Retina (tissue), 1 donor: Measurements from ENCODE around the gene SESN3.
"Not testable (repeated sequence)": the region's sequence is repeated elsewhere in the genome, so short reads cannot be mapped to it uniquely, and the experiment has no call there.

Experiments used
- DNase-seq: peaks from one replicate; pipeline ENCODE4 v3.0.0-alpha.2; 2016

SESN3 gene

DNA sequence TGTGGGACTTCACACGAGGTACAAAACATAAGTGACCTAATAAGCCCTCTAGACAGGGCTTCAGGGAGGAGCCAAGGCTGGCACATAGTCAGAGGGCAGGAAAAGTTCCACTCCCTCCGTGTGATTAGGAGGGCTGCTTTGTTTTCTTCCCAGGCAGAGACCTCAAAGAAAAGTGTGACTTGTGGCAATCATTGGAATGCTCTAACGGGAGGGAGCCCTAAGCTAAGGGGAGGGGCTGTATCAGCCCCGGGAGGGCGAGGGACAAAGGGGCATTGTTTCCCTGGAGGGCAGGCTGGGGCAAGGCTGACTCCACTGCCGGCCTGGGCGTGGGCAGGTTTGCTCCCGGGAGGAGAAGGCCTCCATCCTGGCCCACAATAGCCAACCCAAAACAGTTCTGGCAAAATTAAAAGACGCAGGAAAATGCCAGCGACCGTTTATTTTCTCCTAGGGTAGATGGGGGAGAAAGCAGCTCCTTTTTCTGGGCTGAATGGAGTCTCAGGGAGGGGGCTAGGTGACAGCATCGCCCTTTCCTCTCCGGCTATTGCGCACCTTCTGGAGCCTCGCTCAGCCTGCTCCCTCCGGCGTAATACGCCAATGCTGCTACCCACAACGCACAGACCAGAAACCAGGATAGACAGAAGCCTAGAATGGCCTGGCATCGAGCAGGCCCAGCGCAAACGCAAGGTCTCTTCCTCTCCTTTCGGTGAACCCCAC lies 81.2 kb downstream of the SESN3 start:
- DNase-seq = peak; percentile 84

DNA sequence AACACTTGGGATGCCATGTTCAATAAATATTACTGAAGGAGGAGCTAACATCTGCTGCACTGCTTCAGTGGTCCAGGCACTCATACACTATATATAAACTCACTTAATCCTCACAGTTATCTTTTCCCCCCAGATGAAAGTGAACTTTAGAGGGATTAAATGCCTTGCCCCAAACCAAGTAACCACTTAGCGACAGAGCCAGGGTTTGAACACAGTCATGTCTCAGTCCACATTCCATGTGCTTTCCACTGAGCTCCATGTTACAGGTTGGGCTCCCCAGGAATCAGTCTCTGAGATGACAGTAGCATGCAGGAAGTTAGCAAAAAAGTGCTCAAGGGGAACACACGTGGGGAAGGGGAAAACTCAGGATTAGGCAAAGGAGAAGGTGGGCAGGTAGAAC lies 82.1 kb downstream of the SESN3 start:
- no peak for DNase-seq

DNA sequence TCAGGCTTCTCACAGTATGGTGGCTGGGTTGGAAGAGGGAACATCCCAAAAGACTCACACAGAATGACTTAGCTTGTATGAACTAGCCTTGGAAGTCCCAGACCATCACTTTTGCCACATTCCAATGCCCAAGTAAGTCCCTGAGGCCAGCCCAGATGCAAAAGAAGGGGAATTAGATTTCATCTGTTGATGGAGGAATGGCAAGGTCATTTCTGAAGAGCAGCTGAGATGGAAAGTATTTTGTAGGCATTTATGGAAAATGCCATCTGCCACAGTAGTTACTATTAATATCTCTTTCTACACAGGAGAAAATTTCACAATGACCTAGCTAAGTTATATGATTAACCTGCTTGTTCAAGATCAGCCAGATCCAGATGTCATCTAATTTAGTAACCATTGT lies 82.6 kb downstream of the SESN3 start:
- DNase-seq = no peak

DNA sequence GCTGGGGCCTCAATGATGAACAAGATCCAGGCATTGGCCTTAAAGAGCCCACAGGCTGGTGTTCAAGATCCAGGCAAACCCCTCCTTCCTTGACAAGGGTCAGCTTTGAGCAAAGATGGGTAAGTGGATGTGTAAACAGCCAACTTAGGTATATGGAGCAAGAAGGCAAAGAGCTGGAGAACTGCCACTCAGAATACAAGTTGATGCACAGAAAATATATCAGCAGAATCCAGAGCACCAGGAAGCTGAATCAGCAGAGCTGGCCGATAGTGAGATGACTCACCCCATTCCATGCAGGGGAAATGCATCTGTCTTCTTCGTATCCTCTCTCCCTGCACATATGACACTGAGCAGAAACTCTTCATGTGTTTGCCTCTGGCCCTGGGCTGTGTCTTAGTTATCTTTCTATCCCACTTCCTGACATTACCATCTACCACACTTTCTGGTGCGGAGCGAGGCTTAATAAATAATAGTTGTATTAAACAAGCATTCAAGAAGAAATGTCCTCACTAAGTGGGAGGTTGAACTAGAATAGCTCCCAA lies 83.6 kb downstream of the SESN3 start:
- DNase-seq = no peak

DNA sequence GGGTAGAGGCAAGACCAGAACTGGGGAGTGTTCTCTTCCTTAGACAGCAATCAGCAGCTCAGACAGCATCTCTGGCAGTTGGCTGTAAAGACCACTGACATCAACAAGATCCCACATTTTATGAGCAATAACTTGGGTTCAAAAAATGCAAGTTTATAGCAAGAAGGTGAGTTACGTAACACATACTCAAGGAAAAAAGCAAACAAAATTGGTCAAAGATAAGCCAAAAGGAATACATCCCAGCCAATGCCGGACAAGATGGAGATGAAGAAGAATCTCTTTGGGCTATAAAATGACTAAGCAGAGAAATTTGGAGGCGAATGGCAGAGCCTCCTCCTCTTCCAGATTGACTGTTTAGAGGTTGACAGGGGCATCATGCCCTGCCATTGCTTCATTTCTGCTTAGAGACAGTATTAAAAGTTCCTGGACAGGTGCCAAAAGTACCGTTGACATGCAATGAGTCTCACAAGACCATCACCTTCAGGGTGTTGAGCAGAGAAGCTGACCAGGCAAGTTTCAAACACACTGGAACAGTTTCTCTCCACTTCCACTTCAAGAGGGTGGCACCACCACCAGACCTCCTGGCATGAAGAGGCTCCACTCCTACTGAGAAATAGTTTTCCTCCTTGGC lies 85.5 kb downstream of the SESN3 start:
- DNase-seq = no peak

DNA sequence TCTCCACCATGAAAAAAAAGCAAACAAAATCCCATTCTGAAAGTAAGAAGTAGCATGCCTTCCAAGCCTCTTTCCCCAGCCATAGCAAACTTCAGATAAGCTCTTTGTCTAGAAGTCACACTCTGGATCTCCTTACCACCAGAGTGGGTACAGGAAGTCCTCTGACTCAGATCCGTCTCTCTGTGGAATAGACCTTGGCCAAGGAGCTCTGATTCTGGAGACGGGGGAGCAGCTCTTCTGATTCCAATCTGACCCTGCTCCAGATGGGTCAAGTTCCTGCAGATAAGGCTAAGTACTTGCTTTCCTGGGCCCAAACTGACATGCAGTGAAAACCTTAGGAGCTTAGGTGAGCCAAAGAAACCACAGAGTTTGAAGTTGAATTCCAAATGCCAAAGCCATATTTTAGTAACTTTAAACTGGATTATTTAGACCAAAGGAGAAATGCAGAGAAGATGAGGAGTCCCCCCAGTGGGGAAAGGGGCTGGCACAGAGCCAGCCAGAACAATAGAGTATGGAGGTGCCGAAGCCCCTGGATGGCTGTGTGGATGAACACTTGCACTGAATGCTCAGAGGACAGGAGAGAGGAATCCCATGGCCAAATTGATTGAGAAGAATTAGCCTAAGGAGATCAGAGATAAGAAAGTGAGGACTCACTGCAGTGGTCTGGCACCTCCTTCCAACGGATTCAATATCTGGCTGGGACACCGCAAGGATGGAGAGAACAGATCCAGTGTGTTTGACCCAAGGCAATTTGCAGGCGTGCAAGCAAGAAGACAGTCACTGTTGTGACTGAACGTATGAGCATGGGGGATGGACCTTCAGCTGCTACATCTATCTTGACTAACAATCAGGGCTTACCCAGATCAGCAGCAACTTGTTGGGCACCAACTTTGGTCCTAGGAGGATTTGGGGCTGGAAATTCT lies 86.4 kb downstream of the SESN3 start:
- DNase-seq = no peak

DNA sequence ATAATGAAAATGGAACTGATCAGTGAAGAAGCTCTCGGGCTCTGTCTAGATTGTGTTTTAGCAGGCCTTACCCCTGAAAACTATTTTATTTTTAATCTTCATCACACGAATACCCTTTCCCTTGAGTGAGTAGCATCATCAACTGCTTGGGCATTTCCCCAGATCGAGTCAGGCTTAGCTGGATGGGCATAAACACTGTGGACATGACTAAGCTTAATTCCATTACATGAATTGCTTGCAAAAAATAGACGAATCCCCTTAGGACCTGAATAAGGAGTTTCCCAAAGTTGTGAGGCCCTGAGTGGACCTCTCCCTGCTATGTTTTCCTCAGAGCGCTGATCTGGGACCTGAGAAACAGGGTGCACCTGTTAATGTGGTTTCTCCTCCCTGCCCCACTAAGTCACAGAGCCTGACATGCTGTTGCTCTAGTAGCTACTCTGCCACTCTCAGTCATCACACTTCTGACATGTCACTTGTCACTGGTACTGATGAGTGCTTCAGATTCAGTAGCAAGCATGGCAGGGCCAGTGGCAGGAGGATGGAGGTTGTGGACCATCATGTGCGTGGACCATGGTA lies 87.8 kb downstream of the SESN3 start:
- no peak for DNase-seq

DNA sequence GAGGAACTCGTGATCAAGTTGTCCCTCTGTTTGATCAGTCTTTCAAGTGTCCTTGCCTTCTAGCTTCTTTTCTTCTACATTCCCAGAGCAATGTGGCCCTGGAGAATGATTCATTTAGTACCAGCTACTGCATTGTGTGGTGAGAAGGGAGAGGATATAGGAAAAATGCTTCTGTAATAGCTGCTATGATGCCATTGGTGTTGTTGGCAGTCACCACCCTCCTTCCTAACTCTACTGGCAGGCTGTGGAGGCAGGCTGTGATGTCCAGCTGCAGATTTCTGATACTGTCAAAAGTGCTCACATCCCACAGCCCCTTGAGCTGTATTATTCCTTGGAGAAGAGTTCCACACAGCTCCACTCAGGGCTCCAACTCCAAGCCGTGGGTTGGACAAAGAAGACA lies 88.6 kb downstream of the SESN3 start:
- no peak for DNase-seq

DNA sequence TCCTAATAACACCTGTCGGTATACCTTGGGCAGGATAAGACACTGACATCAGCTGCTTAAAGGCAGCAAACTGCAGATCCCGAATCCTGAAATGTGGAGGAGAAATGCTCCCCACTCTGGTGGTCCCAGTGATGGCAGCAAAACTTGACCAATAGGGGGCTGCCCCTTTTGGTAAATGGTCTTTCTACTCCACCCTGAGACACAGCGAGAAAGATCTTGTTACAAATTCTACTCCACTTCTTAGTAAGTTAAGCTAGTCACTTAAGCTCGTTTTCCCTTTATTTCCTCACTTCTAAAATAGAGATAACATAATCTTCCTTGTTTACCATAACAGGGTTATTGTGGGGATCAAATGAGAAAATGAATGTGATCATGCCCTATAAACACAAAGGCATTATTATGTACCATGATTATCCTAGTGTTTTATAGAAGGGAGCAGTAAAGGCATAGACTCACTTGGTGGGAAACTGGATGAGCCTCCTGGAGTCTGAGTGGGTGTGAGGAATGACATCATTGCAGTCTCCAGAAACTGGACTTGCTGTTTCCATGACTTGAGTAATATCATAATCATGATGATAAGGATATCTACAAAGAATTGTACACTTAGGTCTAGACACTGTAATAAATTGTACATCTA lies 90.5 kb downstream of the SESN3 start:
- DNase-seq = no peak

DNA sequence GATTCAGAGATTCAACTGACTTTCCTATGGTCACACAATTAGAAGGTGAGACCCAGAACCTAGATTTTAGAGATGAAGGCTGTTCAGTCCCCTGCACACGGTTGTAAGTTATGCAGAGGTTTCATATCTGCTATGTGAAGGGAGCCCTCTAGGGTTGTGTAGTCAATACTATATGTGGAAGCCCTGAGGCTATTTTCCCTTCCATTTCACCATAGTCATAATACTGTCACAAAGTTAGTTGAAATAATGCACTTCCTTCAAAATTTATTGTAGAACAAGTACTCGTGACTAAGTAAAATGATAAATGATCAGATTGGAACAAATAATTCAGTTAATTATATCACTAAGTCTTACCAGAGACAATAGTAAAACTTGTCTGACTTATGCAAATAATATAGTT lies 92.6 kb downstream of the SESN3 start:
- no peak for DNase-seq

DNA sequence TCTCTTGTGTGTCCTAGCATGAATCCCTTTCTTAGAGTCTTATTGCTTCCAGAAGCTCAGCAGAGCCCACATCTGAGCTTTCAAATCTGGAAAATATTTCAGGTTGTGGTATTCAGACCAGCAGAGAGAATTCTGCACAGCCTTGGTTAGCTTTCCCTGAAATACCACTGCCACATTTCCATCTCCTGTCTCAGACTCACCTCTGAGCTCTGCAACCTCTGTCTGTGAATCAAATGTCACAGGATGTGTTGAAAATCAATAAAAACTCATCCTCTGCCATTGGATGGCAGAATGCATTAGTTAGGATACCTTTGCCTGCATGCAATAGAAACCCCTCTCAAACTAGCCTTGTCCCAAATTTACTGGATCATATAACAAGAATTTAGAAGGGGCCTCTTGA lies 93.7 kb downstream of the SESN3 start:
- DNase-seq = no peak

DNA sequence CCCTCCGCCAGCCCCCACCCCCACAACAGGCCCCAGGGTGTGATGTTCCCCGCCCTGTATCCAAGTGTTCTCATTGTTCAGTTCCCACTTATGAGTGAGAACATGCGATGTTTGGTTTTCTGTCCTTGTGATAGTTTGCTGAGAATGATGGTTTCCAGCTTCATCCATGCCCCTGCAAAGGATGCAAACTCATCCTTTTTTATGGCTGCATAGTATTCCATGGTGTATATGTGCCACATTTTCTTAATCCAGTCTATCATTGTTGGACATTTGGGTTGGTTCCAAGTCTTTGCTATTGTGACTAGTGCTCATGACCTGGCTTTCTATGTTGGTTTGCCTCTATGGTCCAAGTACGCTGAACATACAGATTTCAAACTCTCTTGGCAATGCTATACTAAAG lies 94.3 kb downstream of the SESN3 start:
- not testable (repeated sequence) for DNase-seq

DNA sequence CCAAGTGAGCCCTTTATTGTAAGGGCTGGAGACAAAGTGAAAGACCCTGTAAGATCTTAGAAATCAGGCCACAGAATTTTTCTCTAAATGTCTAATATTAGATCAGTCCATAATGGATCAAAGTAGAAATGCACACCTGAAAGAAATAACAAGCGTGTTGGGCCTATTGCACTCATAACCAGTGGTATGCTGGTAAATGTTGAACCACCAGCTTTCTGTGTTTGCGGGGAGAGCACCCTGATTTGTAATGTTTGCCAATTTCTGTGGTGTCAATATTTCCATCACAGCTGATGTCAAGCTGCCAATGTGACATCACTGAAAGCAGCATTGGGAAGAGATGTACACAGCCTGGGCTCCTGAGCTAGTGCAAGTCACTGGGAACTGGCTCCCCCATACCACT lies 95.1 kb downstream of the SESN3 start:
- no peak for DNase-seq

DNA sequence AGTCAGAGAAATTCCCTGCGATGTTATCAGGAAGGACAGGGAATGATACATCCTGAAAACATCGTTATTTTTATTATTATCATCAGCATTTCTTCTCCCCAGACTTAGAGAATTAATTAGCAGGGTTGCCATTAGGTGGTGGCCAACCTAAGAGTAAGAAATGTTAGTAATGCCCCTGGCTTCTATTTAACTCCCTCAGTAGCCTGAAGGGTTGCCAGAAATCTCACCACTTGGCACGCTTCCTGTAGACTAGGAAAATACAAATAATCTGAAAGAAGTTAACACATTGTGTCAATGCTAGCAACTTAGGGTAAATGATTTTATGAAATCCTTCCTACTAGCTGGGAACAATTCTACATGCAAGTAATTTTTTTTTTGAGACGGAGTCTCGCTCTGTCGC lies 95.8 kb downstream of the SESN3 start:
- no peak for DNase-seq

DNA sequence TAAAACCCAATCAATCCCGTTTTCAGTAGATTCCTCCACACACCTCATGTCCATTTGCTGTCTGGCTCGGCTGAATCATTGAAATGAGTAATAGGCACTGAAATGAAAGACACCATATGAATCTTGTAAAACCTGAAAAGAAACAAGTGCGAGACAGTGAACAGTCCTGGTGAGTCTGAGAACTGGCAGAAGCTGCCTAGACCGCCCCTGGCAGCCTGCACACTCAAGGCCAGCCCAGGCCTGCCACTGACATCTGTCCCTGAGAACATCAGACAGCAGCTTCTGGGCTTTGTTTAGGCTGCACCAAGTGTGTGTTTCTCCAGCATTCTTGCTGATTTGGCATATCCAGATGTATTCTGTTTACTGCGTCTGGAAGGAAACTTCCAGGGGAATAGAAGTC lies 96.5 kb downstream of the SESN3 start:
- no peak for DNase-seq

DNA sequence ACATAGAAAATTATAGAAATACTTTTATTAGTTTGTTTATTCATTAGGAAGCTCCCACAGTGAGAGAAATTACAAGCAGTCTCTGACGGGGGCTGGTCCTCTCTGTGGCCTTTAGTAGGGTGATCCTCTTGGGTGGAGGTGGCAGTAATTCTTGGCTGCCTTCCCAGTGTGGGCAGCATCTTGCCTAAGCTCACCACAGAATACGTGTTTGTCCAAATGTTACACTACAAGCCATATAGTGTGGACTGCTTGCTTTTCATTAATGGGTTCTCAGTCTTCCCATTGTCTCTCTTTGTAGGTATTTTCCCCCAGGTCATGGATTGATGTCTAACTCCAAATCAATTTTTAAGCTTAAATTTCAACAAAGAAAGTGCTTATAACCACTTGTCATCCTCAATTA lies 98.0 kb downstream of the SESN3 start:
- DNase-seq = no peak

DNA sequence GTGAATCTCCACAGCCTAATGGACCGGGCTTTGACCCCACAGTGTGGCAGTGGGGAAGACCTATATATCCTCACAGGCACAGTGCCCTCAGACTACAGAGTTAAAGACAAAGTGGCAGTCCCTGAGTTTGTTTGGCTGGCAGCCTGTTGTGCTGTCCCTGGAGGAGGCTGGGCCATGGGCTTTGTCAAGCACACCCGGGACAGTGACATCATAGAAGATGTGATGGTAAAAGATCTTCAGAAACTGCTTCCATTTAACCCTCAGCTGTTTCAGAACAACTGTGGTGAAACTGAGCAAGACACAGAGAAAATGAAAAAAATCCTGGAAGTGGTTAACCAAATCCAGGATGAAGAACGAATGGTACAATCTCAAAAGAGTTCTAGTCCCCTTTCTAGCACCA lies 102.4 kb downstream of the SESN3 start:
- no peak for DNase-seq

DNA sequence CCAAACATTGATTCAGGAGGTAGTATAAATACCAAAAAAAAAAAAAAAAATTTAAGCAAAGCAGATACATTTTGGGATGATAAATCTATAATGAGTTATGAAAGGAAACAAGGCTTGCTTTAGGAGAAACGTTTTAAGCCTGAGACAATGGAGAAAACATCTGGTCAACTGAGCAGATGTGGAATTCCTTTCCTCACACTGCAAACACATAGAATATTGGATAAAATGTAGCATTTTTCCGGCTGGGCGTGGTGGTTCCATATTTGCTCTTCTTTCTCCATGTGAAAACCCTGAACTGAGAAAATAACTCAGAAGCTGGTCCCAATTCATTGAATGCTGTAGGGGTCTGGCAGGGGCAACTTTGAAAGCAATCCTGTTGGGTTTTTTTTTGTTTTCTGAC lies 107.4 kb downstream of the SESN3 start:
- DNase-seq = no peak

DNA sequence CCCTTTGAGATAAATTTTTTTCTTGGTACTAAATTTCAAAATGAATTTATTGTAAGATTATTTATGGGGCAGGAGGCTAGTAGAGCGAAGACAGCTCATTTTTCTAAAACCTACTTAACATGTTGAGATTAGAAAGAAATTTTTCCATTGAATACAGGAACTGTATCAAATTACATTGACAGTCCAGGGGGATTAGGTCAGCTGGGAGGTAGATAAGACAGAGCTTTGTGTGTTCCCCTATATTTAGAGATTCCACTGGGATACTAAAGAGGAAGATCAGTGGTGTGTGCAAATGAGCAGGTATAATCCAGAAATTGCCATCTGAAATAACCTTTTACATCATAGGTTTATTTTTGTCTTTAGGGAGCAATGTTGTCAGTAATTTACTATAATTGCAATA lies 109.3 kb downstream of the SESN3 start:
- DNase-seq = no peak

DNA sequence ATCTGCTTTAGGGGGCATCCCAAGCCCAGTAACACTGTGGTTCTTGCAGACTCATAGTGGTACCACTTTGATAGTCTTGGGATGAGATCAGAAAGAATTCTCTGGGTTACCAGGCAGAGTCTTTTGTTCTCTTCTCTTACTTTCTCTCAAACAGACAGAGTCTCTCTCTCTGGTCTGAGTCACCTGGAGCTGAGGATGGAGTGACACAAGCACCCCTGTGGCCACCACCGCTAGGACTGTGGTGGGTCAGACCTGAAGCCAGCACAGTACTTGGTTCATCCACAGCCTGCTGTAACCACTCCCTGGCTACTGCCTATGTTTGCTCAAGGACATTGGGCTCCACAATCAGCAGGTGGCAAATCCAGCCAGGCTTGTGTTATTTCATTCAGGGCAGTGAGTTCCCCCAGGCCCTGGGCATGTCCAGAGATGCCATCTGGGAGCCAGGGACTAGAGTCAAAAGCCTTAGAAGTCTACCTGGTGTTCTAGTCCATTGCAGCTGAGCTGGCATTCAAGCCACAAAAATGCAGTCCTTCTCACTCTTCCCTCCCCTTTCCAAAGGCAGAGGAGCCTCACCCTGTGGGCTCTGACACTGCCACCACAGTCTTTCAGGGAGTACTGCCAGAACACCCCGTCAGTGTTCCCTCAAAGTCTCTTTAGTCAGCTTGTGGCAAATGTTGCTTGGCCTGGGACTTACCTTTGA lies 111.5 kb downstream of the SESN3 start:
- no peak for DNase-seq

DNA sequence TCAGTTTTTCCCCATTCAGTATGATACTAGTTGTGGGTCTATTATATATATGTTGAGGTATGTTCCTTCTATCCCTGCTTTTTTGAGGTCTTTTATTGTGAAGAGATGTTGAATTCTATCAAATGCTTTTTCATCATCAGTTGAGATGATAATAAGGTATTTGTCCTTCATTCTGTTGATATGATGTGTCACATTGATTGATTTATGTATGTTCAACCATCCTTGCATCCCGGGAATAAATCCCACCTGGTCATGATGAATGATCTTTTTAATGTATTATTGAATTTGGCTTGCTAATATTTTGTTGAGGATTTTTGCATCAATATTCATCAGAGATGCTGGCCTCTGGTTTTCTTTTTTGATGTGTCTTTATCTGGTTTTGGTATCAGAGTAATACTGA lies 115.4 kb downstream of the SESN3 start:
- DNase-seq = no peak
